Type B pancreatic cell (in vitro differentiated cells): ENCODE results near the gene CC2D2B. TPM values are rescaled to one million over a fixed set of nuclear protein-coding genes. Genes with fewer than 3 reads are reported as not detected.
"Not testable (repeated sequence)": the region's sequence is repeated elsewhere in the genome, so short reads cannot be mapped to it uniquely, and the experiment has no call there.

Experiments
- DNase-seq: peaks from one replicate; pipeline ENCODE4 v3.0.0; 2021; ENCODE audit warnings: mixed read lengths; ENCODE audit not compliant: unreplicated experiment; ENCODE audit errors: extremely low spot score
- H3K27ac Mint-ChIP-seq: 2 replicates; pipeline ENCODE4 v1.8.0; 2021; ENCODE audit warnings: mild to moderate bottlenecking, mixed read lengths
- H3K27me3 Mint-ChIP-seq: 2 replicates; pipeline ENCODE4 v1.8.0; 2021; ENCODE audit warnings: mixed read lengths
- H3K36me3 Mint-ChIP-seq: 2 replicates; pipeline ENCODE4 v1.8.0; 2021; ENCODE audit warnings: mixed read lengths
- H3K4me1 Mint-ChIP-seq: one replicate; pipeline ENCODE4 v1.8.0; 2021; ENCODE audit warnings: mixed read lengths; ENCODE audit not compliant: unreplicated experiment
- H3K4me3 Mint-ChIP-seq: 2 replicates; pipeline ENCODE4 v1.8.0; 2021; ENCODE audit warnings: mild to moderate bottlenecking, mixed read lengths
- H3K9me3 Mint-ChIP-seq: 2 replicates; pipeline ENCODE4 v1.8.0; 2021; ENCODE audit warnings: mixed read lengths
- total RNA-seq: library from RNA; stranded (reverse); gene quantifications from 2 replicates; pipeline ENCODE4 v1.2.1, GENCODE V29; 2021; ENCODE audit warnings: low replicate concordance
- TF ChIP-seq, protein P1 (sequence below): fragments of 200-600 bp; sonication (generic); conservative IDR thresholded peaks from 2 replicates; pipeline ENCODE4 v1.5.0; 2021; ENCODE audit warnings: antibody characterized with exemption, mild to moderate bottlenecking

CC2D2B gene
- total RNA-seq, 1 donor from 2014 or later, result 0.34 TPM

DNA sequence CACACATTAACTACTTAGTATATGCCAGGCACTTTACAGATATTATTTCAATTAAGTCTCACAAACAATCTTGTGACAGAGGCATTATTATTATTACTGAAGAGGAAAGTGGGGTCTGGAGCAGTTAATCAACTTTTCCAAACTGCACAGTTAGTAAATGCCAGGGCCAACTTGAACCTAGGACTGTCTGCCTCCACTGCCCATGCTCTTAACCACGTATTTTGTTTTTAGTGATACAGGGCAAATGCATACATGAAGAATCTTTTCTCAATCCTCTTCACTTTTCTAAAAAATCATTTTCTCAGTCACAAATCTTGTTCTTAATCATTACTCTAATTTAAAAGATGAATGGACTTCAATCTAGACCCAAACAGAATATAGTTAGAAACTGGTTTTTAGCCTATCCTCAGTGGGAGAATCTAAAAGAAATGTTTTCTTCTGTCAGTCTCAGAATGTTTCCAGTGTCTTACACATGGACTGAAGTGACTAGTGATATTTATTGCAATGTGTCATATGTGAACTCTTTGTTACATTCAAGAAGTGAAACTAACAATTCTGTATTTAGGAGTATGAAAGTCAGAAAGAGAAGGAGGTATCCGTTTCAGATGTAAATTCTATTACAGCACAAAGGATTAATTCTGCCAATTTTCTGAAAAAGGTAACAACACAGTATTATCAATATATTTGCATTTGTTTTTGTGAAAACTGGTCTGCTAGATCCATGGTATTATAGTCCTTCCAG lies 80.1 kb downstream of the CC2D2B start:
- Mint-ChIP-seq H3K9me3 (no peaks in the 10 kb centered on the region), H3K4me1 (no peaks in the 10 kb centered on the region), H3K4me3 (no peak overlapping the region), H3K36me3 (no peaks in the 10 kb centered on the region), H3K27me3 (peaks cover 20% of the 10 kb centered on the region), H3K27ac (no peak overlapping the region)
- no peak for DNase-seq
- TF ChIP-seq, protein P1, sequence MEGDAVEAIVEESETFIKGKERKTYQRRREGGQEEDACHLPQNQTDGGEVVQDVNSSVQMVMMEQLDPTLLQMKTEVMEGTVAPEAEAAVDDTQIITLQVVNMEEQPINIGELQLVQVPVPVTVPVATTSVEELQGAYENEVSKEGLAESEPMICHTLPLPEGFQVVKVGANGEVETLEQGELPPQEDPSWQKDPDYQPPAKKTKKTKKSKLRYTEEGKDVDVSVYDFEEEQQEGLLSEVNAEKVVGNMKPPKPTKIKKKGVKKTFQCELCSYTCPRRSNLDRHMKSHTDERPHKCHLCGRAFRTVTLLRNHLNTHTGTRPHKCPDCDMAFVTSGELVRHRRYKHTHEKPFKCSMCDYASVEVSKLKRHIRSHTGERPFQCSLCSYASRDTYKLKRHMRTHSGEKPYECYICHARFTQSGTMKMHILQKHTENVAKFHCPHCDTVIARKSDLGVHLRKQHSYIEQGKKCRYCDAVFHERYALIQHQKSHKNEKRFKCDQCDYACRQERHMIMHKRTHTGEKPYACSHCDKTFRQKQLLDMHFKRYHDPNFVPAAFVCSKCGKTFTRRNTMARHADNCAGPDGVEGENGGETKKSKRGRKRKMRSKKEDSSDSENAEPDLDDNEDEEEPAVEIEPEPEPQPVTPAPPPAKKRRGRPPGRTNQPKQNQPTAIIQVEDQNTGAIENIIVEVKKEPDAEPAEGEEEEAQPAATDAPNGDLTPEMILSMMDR, result no peak

DNA sequence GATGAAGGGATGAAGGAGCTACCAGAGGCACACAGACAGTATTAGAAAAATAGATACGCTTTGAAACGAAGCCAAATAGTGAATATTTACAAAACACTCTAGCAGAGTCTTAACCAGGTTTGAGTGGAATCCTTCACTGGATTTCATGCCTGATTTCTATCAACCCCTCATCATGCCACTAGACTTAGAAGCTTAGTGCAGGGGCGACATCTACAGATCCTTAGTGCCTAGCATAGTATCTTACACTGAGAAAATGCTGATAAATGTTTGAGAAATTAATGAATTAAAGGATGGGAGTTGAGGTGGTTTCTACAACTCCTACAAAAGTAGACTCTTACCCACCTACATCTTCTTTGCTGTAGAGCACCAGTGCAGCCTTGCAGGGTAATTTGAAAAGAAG lies 80.9 kb downstream of the CC2D2B start:
- Mint-ChIP-seq H3K4me3 (no peak overlapping the region), H3K36me3 (no peaks in the 10 kb centered on the region), H3K27ac (no peak overlapping the region), H3K4me1 (no peaks in the 10 kb centered on the region), H3K9me3 (no peaks in the 10 kb centered on the region), H3K27me3 (peaks cover 20% of the 10 kb centered on the region)
- DNase-seq, result no peak
- TF ChIP-seq, protein P1, result no peak

- not testable (repeated sequence) for H3K4me1 Mint-ChIP-seq, H3K9me3 Mint-ChIP-seq, H3K27me3 Mint-ChIP-seq, H3K27ac Mint-ChIP-seq, H3K4me3 Mint-ChIP-seq, DNase-seq, H3K36me3 Mint-ChIP-seq
Measured at GRCh38 chr10:95994376-95994775, 86.6 kb downstream of the CC2D2B start.

DNA sequence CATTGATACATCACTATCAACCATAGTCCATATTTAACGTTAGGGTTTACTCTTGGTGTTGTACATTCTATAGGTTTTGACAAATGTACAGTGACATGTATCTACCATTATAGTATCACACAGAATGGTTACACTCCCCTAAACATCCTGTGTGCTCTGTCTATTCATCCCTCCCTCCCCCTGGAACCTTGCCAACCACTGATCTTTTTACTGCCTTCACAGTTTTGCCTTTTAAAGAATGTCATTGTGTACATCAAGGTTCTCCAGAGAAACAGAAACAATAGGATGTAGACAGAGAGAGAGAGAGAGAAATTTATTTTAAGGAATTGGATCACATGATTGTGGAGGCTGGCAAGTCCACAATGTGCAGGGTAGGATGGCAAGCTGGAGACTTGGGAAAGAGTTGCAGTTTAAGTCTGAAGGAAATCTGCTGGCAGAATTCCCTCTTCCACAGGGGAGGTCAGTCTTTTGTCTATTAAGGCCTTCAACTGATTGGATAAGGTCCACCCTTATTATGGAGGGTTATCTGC lies 90.5 kb downstream of the CC2D2B start:
- DNase-seq, result no peak
- TF ChIP-seq, protein P1, result no peak
- H3K27ac Mint-ChIP-seq, result no peak overlapping the region
- H3K4me3 Mint-ChIP-seq, result no peak overlapping the region
- H3K27me3 Mint-ChIP-seq, result no peaks in the 10 kb centered on the region
- no peaks in the 10 kb centered on the region for H3K36me3 Mint-ChIP-seq
- H3K4me1 Mint-ChIP-seq, result no peaks in the 10 kb centered on the region
- H3K9me3 Mint-ChIP-seq, result no peaks in the 10 kb centered on the region

- TF ChIP-seq, protein P1, result no peak
- Mint-ChIP-seq H3K4me3 (no peak overlapping the region), H3K9me3 (no peaks in the 10 kb centered on the region), H3K27ac (no peak overlapping the region), H3K4me1 (peaks cover 5% of the 10 kb centered on the region), H3K27me3 (peaks cover 12% of the 10 kb centered on the region), H3K36me3 (no peaks in the 10 kb centered on the region)
- DNase-seq, result no peak
Measured at GRCh38 chr10:96013956-96014355, 106.2 kb downstream of the CC2D2B start.

DNA sequence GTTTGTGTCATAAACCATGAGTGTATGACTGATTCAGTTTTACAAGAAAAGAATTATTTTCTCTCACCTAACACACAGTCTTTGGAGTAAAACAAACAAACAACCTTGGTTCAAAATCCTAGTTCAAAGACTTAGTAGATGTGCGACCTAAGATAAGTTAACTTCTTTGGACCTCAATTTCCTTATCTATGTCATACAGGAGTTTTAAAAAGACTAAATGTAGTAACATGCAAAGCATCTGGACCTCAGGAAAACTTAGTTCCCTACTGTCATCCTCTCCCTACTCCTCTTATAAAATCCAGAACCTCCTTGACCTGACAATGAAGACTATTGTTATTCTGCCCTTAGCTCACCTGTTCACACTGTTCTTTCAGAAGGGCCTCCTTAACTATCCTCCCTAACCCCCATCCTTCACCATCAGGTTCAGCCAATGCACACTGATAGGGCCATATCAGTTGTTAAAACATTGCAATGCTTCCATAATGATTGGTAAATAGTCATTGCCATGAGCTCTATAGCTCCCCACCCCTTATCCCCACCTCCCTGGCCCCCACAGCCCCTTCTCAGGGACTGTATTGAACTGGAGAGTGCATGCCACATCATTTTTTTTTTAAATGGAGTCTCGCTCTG lies 106.8 kb downstream of the CC2D2B start:
- H3K4me3 Mint-ChIP-seq, result no peak overlapping the region
- no peaks in the 10 kb centered on the region for H3K36me3 Mint-ChIP-seq
- peaks cover 5% of the 10 kb centered on the region for H3K4me1 Mint-ChIP-seq
- DNase-seq, result no peak
- no peak overlapping the region for H3K27ac Mint-ChIP-seq
- TF ChIP-seq, protein P1, result no peak
- no peaks in the 10 kb centered on the region for H3K9me3 Mint-ChIP-seq
- H3K27me3 Mint-ChIP-seq, result peaks cover 12% of the 10 kb centered on the region
